Neural progenitor cell (in vitro differentiated cells): Measurements from ENCODE around the gene ANKRD33. TPM values are rescaled to one million over a fixed set of nuclear protein-coding genes. Genes with fewer than 3 reads are reported as not detected.

ENCODE experiments used
- DNase-seq: peaks from one replicate; pipeline ENCODE4 v3.0.0-alpha.2; 2016; ENCODE audit warnings: low spot score
- H2AFZ ChIP-seq: fragments of 200-600 bp; sonication (generic); replicated peaks from 2 replicates; pipeline ENCODE4 v1.6.1; 2016; ENCODE audit warnings: antibody characterized with exemption
- H3F3A ChIP-seq: fragments of 200-600 bp; sonication (generic); 2 replicates; pipeline ENCODE4 v1.6.1; 2016; ENCODE audit warnings: antibody characterized with exemption, low read depth
- H3K27ac ChIP-seq: fragments of 200-600 bp; sonication (generic); 2 replicates; pipeline ENCODE4 v1.5.1; 2016; ENCODE audit warnings: mild to moderate bottlenecking
- H3K27me3 ChIP-seq: fragments of 200-600 bp; sonication (generic); 2 replicates; pipeline ENCODE4 v1.6.1; 2016; ENCODE audit warnings: mild to moderate bottlenecking, moderate library complexity
- H3K36me3 ChIP-seq: fragments of 200-600 bp; sonication (generic); 2 replicates; pipeline ENCODE4 v1.5.1; 2016
- H3K4me1 ChIP-seq: fragments of 200-600 bp; sonication (generic); 2 replicates; pipeline ENCODE4 v1.6.1; 2016; ENCODE audit warnings: mixed run types
- H3K4me2 ChIP-seq: fragments of 200-600 bp; sonication (generic); 2 replicates; pipeline ENCODE4 v1.6.1; 2016
- H3K4me3 ChIP-seq: fragments of 200-600 bp; sonication (generic); 2 replicates; pipeline ENCODE4 v1.5.1; 2016
- H3K79me2 ChIP-seq: fragments of 200-600 bp; sonication (generic); 2 replicates; pipeline ENCODE4 v1.6.1; 2016; ENCODE audit warnings: low read depth
- H3K9ac ChIP-seq: fragments of 200-600 bp; sonication (generic); 2 replicates; pipeline ENCODE4 v1.6.1; 2016
- H3K9me3 ChIP-seq: fragments of 200-600 bp; sonication (generic); 2 replicates; pipeline ENCODE4 v1.5.1; 2016; ENCODE audit warnings: low read depth
- H4K20me1 ChIP-seq: fragments of 200-600 bp; sonication (generic); 2 replicates; pipeline ENCODE4 v1.6.1; 2016; ENCODE audit warnings: low read depth
- H3K27ac Mint-ChIP-seq: 3 replicates; pipeline ENCODE4 v1.8.0; 2021; ENCODE audit warnings: mixed read lengths
- H3K27me3 Mint-ChIP-seq: 2 replicates; pipeline ENCODE4 v1.8.0; 2022; ENCODE audit warnings: low read depth, mild to moderate bottlenecking, inconsistent platforms, moderate library complexity, mixed read lengths; ENCODE audit not compliant: insufficient read depth
- H3K36me3 Mint-ChIP-seq: 3 replicates; pipeline ENCODE4 v1.8.0; 2021; ENCODE audit warnings: mixed read lengths
- H3K4me1 Mint-ChIP-seq: 3 replicates; pipeline ENCODE4 v1.8.0; 2021; ENCODE audit warnings: mixed read lengths
- H3K4me3 Mint-ChIP-seq: 3 replicates; pipeline ENCODE4 v1.8.0; 2021; ENCODE audit warnings: mild to moderate bottlenecking, moderate library complexity, mixed read lengths
- H3K9me3 Mint-ChIP-seq: 3 replicates; pipeline ENCODE4 v1.8.0; 2020; ENCODE audit warnings: mixed read lengths
- CTCF ChIP-seq: fragments of 200-600 bp; sonication (generic); IDR thresholded peaks from 2 replicates; pipeline ENCODE4 v1.5.1; 2017; ENCODE audit warnings: antibody characterized with exemption, mild to moderate bottlenecking
- EZH2 ChIP-seq: fragments of 200-600 bp; sonication (generic); IDR thresholded peaks from 2 replicates; pipeline ENCODE4 v1.6.1; 2017; ENCODE audit warnings: antibody characterized with exemption, mild to moderate bottlenecking, moderate library complexity
- EZH2phosphoT487 ChIP-seq: fragments of 200-600 bp; sonication (generic); IDR thresholded peaks from 2 replicates; pipeline ENCODE4 v1.6.1; 2017; ENCODE audit warnings: antibody characterized with exemption
- total RNA-seq: library from RNA; depleted of rRNA; stranded (reverse); fragments of >200 nt; gene quantifications from 2 replicates; pipeline ENCODE4 v1.2.3, GENCODE V29; 2015; ENCODE audit warnings: low replicate concordance

ANKRD33 gene
- total RNA-seq, 1 donor from 2014 or later: 0.39 TPM

- no peak overlapping the region for H3K27ac ChIP-seq
- no peaks in the 10 kb centered on the region for H3K36me3 Mint-ChIP-seq
- peaks cover 11% of the 10 kb centered on the region for H3K4me1 Mint-ChIP-seq
- H3K9me3 Mint-ChIP-seq: no peaks in the 10 kb centered on the region
- peaks cover 13% of the 10 kb centered on the region for H3K4me1 ChIP-seq
- no peak overlapping the region for H3K4me2 ChIP-seq
- H3F3A ChIP-seq: peaks cover 4% of the 10 kb centered on the region
- no peak for TF ChIP-seq EZH2phosphoT487
- no peak for TF ChIP-seq EZH2
- no peak for TF ChIP-seq CTCF
- H3K9me3 ChIP-seq: no peaks in the 10 kb centered on the region
- no peaks in the 10 kb centered on the region for H3K27me3 ChIP-seq
- H4K20me1 ChIP-seq: no peaks in the 10 kb centered on the region
- no peak overlapping the region for H3K27ac Mint-ChIP-seq
- no peaks in the 10 kb centered on the region for H3K36me3 ChIP-seq
- no peak for DNase-seq
- H3K27me3 Mint-ChIP-seq: peaks cover 6% of the 10 kb centered on the region
- no peaks in the 10 kb centered on the region for H3K79me2 ChIP-seq
- no peak overlapping the region for H3K4me3 ChIP-seq
- no peak overlapping the region for H2AFZ ChIP-seq
- H3K9ac ChIP-seq: no peak overlapping the region
- no peak overlapping the region for H3K4me3 Mint-ChIP-seq
These were observed 46.2 kb downstream of the ANKRD33 start for GRCh38 chr12:51934080-51934479.

GRCh38 chr12:51937926-51938325 lies 50.0 kb downstream of the ANKRD33 start:
- H3K9ac ChIP-seq: no peak overlapping the region
- no peaks in the 10 kb centered on the region for H3K27me3 ChIP-seq
- Mint-ChIP-seq H3K4me3 (no peak overlapping the region), H3K36me3 (no peaks in the 10 kb centered on the region), H3K4me1 (peaks cover 20% of the 10 kb centered on the region), H3K27ac (no peak overlapping the region), H3K27me3 (peaks cover 13% of the 10 kb centered on the region), H3K9me3 (no peaks in the 10 kb centered on the region)
- H3K36me3 ChIP-seq: no peaks in the 10 kb centered on the region
- H3K4me2 ChIP-seq: peak overlapping the region; percentile 25
- TF ChIP-seq EZH2: no peak
- no peak for TF ChIP-seq CTCF
- TF ChIP-seq EZH2phosphoT487: no peak
- peaks cover 4% of the 10 kb centered on the region for H3F3A ChIP-seq
- no peaks in the 10 kb centered on the region for H3K79me2 ChIP-seq
- H3K4me3 ChIP-seq: no peak overlapping the region
- H3K4me1 ChIP-seq: peaks cover 13% of the 10 kb centered on the region
- peak overlapping the region; percentile 14 for H2AFZ ChIP-seq
- no peaks in the 10 kb centered on the region for H3K9me3 ChIP-seq
- H3K27ac ChIP-seq: no peak overlapping the region
- H4K20me1 ChIP-seq: no peaks in the 10 kb centered on the region
- peak; percentile 53 for DNase-seq

GRCh38 chr12:51938726-51939125 lies 50.8 kb downstream of the ANKRD33 start:
- Mint-ChIP-seq H3K4me1 (peaks cover 20% of the 10 kb centered on the region), H3K36me3 (no peaks in the 10 kb centered on the region), H3K27ac (no peak overlapping the region), H3K27me3 (peaks cover 16% of the 10 kb centered on the region), H3K9me3 (peaks cover 3% of the 10 kb centered on the region), H3K4me3 (no peak overlapping the region)
- no peak overlapping the region for H2AFZ ChIP-seq
- TF ChIP-seq EZH2 (no peak), CTCF (no peak), EZH2phosphoT487 (no peak)
- H4K20me1 ChIP-seq: no peaks in the 10 kb centered on the region
- no peaks in the 10 kb centered on the region for H3K9me3 ChIP-seq
- no peak overlapping the region for H3K4me3 ChIP-seq
- H3K27me3 ChIP-seq: no peaks in the 10 kb centered on the region
- no peak for DNase-seq
- H3F3A ChIP-seq: peaks cover 4% of the 10 kb centered on the region
- no peak overlapping the region for H3K9ac ChIP-seq
- H3K27ac ChIP-seq: no peak overlapping the region
- H3K79me2 ChIP-seq: no peaks in the 10 kb centered on the region
- H3K4me1 ChIP-seq: peaks cover 13% of the 10 kb centered on the region
- no peak overlapping the region for H3K4me2 ChIP-seq
- H3K36me3 ChIP-seq: no peaks in the 10 kb centered on the region
